ENCODE results near the gene MINK1. TPM values are rescaled to one million over a fixed set of nuclear protein-coding genes. Genes with fewer than 3 reads are reported as not detected.
A peak's percentile ranks its signal among the peaks of the same experiment; 100 is the strongest.

MINK1 gene
- total and polyA plus RNA-seq, 7 donors, result 8.9 to 23.8 (median 19.2) TPM

DNA sequence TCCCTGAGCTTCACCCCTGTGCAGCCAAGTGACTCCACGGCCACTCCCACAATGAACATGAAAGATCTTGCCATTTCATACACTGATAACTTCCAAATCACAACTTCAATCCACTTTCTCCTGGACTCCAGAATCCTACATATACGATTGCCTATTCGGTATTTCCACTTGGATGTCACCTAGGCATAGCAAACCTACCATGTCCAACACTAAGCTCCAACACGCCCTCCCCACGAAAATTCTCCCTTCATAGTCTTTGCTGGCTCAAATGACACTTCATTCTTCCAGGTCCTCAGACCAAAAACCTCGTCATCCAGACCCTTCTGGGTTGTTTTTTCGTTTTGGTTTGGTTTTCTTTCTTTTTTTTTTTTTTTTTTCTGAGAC is 42.4 kb upstream of the MINK1 start:
- 28 to 38% (median 37%) methylated on average over 7 of the region's 7 CpGs for WGBS, 3 donors
- peak overlapping the region; percentile 90 for H3K27ac ChIP-seq
- DNase-seq, result peak in 1 of 2 donors; percentile 8
- peak overlapping the region; percentile 82 for H3K4me3 ChIP-seq
- ATAC-seq, result no peak
- intact Hi-C loops (cut with DNase I), result no loop called here
- H3K27me3 ChIP-seq (ENCODE audit: insufficient read depth in 3 of 3, low read length in 2 of 3), result peaks cover 0 to 7% (median 2%) of the 10 kb centered on the region in 3 donors
- H3K36me3 ChIP-seq (ENCODE audit: insufficient read depth in 1 of 2, low read depth in 1 of 2), result no peaks in the 10 kb centered on the region
- H3K4me1 ChIP-seq, result peaks cover 24% of the 10 kb centered on the region
- TF ChIP-seq, protein P1, sequence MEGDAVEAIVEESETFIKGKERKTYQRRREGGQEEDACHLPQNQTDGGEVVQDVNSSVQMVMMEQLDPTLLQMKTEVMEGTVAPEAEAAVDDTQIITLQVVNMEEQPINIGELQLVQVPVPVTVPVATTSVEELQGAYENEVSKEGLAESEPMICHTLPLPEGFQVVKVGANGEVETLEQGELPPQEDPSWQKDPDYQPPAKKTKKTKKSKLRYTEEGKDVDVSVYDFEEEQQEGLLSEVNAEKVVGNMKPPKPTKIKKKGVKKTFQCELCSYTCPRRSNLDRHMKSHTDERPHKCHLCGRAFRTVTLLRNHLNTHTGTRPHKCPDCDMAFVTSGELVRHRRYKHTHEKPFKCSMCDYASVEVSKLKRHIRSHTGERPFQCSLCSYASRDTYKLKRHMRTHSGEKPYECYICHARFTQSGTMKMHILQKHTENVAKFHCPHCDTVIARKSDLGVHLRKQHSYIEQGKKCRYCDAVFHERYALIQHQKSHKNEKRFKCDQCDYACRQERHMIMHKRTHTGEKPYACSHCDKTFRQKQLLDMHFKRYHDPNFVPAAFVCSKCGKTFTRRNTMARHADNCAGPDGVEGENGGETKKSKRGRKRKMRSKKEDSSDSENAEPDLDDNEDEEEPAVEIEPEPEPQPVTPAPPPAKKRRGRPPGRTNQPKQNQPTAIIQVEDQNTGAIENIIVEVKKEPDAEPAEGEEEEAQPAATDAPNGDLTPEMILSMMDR (IDR thresholded peaks at IDR 0.05), result no peak
- H3K9me3 ChIP-seq, result no peaks in the 10 kb centered on the region

DNA sequence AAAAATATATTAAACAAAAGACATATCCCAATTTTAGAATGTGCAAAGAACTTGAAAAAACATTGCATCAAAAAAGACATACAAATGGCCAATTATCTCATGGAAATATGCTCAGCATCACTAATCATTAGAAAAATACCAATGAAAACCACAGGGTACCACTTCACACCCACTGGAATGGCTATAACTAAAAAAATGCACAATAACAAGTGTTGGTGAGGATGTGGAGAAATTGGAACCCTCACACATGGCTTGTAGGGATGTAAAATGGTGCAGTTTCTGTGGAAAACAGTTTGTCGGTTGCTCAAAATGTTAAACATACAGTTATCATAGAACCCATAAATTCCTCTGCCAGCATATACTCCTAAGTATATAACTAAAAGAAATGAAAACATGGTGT is 38.0 kb upstream of the MINK1 start:
- 97 to 99% (median 97%) methylated on average over 1 of the region's 1 CpG for WGBS, 3 donors
- Histone ChIP-seq H3K27ac (no peak overlapping the region), H3K27me3 (ENCODE audit: insufficient read depth in 3 of 3, low read length in 2 of 3) (no peaks in the 10 kb centered on the region), H3K4me3 (no peak overlapping the region), H3K36me3 (ENCODE audit: insufficient read depth in 1 of 2, low read depth in 1 of 2) (peaks cover 10 to 24% of the 10 kb centered on the region in 2 donors), H3K4me1 (peaks cover 11% of the 10 kb centered on the region), H3K9me3 (no peaks in the 10 kb centered on the region)
- intact Hi-C loops (cut with DNase I), result loop anchor here in 1 of 2 donors (5.0 kb wide), 1 partner anchor 42 kb away; no protein-coding TSS in a partner anchor
- DNase-seq (no peak), ATAC-seq (no peak)
- TF ChIP-seq, protein P1 (IDR thresholded peaks at IDR 0.05), result no peak

DNA sequence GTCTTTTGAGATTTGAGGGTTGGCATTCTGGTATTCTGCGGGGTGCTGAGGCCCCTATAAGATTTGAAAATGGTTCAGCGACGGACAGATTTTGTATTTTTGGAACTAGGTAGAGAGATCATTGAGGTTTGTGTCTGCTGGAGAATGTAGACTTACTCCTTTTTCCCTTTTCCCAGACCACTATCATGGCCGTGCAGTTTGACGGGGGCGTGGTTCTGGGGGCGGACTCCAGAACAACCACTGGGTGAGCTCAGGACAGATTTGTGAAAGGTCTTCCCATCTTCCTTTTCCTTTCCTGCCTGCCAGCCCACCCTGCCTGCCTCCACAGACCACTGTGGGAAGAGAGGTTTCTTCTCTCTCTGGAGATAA is 36.6 kb upstream of the MINK1 start:
- Histone ChIP-seq H3K27me3 (ENCODE audit: insufficient read depth in 3 of 3, low read length in 2 of 3) (no peaks in the 10 kb centered on the region), H3K36me3 (ENCODE audit: insufficient read depth in 1 of 2, low read depth in 1 of 2) (peaks cover 10 to 24% of the 10 kb centered on the region in 2 donors), H3K9me3 (no peaks in the 10 kb centered on the region), H3K4me3 (peak overlapping the region; percentile 84), H3K4me1 (peaks cover 7% of the 10 kb centered on the region), H3K27ac (peak overlapping the region; percentile 79)
- ATAC-seq (peak in 3 of 4 donors; percentile 59 to 76 (median 63)), DNase-seq (peak in 1 of 2 donors; percentile 37)
- 1 to 2% (median 2%) methylated on average over 7 of the region's 7 CpGs for WGBS, 3 donors
- intact Hi-C loops (cut with DNase I), result loop anchor here in 1 of 2 donors (5.0 kb wide), 1 partner anchor 41 kb away; no protein-coding TSS in a partner anchor
- TF ChIP-seq, protein P1 (IDR thresholded peaks at IDR 0.05), result no peak

DNA sequence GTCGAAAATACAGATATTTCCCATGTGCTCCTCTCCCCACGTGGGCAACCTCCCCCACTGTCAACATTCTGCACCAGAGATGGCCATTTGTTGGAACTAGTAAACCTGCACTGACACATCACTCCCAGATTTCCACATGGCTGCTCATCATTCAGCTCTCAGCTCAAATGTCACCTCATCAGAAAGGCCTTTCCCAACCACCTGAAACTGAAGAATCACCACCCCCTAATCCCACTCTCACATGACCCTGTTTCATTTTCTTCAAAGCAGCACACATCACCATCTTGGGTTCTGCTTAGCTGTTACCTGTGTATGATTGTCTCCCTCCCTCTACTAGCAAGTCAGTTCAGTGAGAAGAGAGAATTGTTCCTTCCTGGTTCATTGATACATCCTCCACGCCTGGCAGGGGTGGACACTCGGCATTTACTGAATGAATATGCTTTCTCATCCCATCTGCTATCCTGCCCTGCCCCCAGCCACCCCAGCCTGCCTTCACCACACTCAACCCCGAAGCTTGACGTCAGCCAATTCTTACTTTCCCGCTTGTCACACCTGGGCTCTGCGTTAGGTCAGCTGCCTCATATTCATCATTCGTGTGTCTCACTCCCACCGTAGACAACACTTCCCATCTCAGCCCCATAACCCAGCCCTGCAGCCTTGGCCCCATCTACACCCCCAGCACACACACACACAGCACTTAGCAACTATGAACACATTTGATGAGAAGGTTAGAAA is 32.5 kb upstream of the MINK1 start:
- H3K27me3 ChIP-seq (ENCODE audit: insufficient read depth in 3 of 3, low read length in 2 of 3), result no peaks in the 10 kb centered on the region
- WGBS, 3 donors, result 71 to 77% (median 74%) methylated on average over 10 of the region's 10 CpGs
- H3K4me1 ChIP-seq, result peaks cover 7% of the 10 kb centered on the region
- DNase-seq (peak in 1 of 2 donors; percentile 8), ATAC-seq (no peak)
- peaks cover 10 to 24% of the 10 kb centered on the region in 2 donors for H3K36me3 ChIP-seq (ENCODE audit: insufficient read depth in 1 of 2, low read depth in 1 of 2)
- TF ChIP-seq, protein P1 (IDR thresholded peaks at IDR 0.05), result no peak
- H3K27ac ChIP-seq, result no peak overlapping the region
- H3K9me3 ChIP-seq, result no peaks in the 10 kb centered on the region
- H3K4me3 ChIP-seq, result no peak overlapping the region
- intact Hi-C loops (cut with DNase I), result no loop called here

All from psoas muscle (tissue), 8 donors.